Fibroblast of skin of left biceps (primary cell): Measurements from ENCODE around the gene ZDHHC15.
"Not testable (repeated sequence)": the region's sequence is repeated elsewhere in the genome, so short reads cannot be mapped to it uniquely, and the experiment has no call there.

Source experiments
- DNase-seq, 2 experiments: peaks; one replicate each; pipeline ENCODE4 v3.0.0-alpha.2; 2013; ENCODE audit warnings: low read depth in 2 of 2

ZDHHC15 gene, protein sequence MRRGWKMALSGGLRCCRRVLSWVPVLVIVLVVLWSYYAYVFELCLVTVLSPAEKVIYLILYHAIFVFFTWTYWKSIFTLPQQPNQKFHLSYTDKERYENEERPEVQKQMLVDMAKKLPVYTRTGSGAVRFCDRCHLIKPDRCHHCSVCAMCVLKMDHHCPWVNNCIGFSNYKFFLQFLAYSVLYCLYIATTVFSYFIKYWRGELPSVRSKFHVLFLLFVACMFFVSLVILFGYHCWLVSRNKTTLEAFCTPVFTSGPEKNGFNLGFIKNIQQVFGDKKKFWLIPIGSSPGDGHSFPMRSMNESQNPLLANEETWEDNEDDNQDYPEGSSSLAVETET

GRCh38 chrX:75522565-75523431 lies at the start of gene ZDHHC15:
Gene ZDHHC15 (minus strand): TSS chrX:75523037. CDS start chrX:75523024, 13 bp downstream.
- DNase-seq, result peak; percentile 8 to 13

DNA sequence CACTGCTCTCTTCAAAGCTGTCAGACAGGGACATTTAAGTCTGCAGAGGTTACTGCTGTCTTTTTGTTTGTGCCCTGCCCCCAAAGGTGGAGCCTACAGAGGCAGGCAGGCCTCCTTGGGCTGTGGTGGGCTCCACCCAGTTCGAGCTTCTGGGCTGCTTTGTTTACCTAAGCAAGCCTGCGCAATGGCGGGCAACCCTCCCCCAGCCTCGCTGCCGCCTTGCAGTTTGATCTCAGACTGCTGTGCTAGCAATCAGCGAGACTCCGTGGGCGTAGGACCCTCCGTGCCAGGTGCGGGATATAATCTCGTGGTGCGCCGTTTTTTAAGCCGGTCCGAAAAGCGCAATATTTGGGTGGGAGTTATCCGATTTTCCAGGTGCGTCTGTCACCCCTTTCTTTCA lies 37.7 kb upstream of the ZDHHC15 start:
- DNase-seq, result not testable (repeated sequence)

DNA sequence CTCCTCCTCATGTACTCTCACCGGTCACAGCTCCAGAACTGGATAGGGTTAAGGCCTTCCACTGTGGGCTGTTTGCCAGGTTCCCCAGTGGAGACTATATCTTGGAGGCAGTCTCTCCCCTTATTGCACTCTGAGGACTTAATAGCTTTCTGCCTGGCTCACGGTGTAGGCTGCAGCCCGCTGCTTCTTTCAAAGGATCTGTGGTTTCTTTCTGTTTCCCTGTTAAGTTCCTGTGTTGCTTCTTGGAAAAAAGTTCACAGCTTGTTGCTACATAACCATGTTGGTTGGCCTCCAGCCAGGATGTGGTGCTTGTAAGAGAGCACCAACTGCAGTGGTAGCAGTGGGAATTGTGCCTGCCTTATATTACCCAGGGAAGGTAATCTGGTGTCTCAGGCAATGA lies 24.9 kb upstream of the ZDHHC15 start:
- DNase-seq, result no peak

- no peak for DNase-seq
Measured at GRCh38 chrX:75546724-75547511, 24.1 kb upstream of the ZDHHC15 start.

- no peak for DNase-seq
Measured at GRCh38 chrX:75544786-75545185, 21.9 kb upstream of the ZDHHC15 start.

- DNase-seq, result no peak
Measured at GRCh38 chrX:75483933-75484332, 38.9 kb downstream of the ZDHHC15 start.

DNA sequence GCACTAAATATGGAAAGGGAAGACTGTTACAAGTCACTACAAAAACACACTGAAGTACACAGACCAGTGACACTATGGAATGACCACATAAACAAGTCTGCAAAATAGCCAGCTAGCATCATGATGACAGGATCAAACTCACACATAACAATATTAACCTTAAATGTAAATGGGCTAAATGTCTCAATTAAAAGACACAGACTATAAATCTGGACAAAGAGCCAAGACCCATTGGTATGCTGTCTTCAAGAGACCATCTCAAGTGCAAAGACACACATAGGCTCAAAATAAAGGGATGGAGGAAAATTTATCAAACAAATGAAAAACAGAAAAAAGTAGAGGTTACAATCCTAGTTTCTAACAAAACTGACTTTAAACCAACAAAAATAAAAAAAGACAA lies 61.1 kb downstream of the ZDHHC15 start:
- not testable (repeated sequence) for DNase-seq

GRCh38 chrX:75421688-75422230 lies 101.1 kb downstream of the ZDHHC15 start:
- no peak for DNase-seq

- not testable (repeated sequence) for DNase-seq
Measured at GRCh38 chrX:75407153-75407552, 115.7 kb downstream of the ZDHHC15 start.

GRCh38 chrX:75390470-75390869 lies 132.4 kb downstream of the ZDHHC15 start:
- no peak for DNase-seq

GRCh38 chrX:75369721-75370120 lies 153.1 kb downstream of the ZDHHC15 start:
- no peak for DNase-seq

GRCh38 chrX:75366861-75367260 lies 156.0 kb downstream of the ZDHHC15 start:
- DNase-seq, result no peak

- no peak for DNase-seq
Measured at GRCh38 chrX:75365243-75365975, 157.4 kb downstream of the ZDHHC15 start.

DNA sequence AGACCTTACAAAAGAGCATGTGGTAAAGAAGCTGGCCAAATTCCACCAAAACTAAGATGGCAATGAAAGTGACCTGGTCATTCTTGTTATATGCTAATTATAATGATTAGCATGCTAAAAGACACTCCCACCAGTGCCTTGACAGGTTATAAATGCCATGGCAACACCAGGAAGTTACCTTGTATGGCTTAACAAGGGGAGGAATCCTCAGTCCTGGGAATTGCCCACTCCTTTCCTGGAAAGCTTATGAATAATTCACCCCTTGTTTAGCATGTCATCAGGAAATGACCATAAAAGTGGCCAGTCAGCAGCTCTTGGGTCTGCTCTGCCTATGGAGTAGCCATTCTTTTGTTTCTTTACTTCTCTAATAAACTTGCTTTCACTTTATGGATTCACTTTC lies 161.0 kb downstream of the ZDHHC15 start:
- DNase-seq, result no peak

- not testable (repeated sequence) for DNase-seq
Measured at GRCh38 chrX:75348601-75349000, 174.2 kb downstream of the ZDHHC15 start.

- DNase-seq, result no peak
Measured at GRCh38 chrX:75337525-75337924, 185.3 kb downstream of the ZDHHC15 start.

GRCh38 chrX:75335127-75335458 lies 187.7 kb downstream of the ZDHHC15 start:
- no peak for DNase-seq

DNA sequence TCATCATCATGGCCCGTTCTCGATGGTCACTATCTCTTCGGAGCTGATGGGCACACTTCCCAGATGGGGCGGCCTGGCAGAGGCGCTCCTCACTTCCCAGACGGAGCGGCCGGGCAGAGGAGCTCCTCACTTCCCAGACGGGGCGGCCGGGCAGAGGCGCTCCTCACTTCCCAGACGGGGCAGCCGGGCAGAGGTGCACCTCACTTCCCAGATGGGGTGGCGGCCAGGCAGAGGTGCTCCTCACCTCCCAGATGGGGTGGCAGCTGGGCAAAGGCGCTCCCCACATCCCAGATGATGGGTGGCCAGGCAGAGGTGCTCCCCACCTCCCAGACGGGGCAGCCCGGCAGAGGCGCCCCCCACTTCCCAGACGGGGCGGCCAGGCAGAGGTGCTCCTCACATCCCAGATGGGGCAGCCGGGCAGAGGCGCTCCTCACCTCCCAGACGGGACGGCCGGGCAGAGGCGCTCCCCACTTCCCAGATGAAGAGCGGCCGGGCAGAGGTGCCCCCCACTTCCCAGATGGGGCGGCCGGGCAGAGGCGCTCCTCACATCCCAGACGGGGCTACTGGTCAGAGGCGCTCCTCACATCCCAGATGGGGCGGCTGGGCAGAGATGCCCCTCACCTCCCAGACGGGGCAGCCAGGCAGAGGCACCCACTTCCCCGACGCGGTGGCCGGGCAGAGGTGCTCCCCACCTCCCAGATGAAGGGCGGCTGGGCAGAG lies 188.3 kb downstream of the ZDHHC15 start:
- DNase-seq, result not testable (repeated sequence)

GRCh38 chrX:75327607-75328006 lies 195.2 kb downstream of the ZDHHC15 start:
- DNase-seq, result no peak
